ENCODE data around the gene SLC3A2. TPM values are rescaled to one million over a fixed set of nuclear protein-coding genes. Genes with fewer than 3 reads are reported as not detected.
"Not testable (repeated sequence)": the region's sequence is repeated elsewhere in the genome, so short reads cannot be mapped to it uniquely, and the experiment has no call there.

The SLC3A2 gene
- total RNA-seq, 1 donor from 2014 or later, result 35.0 TPM

GRCh38 chr11:62858201-62858600 is 22.5 kb upstream of the SLC3A2 start:
- Histone ChIP-seq H3K36me3 (peaks cover 13% of the 10 kb centered on the region), H3K27me3 (ENCODE audit: low read depth) (no peaks in the 10 kb centered on the region), H3K4me3 (no peak overlapping the region), H3K27ac (replicated peaks) (no peak overlapping the region), H3K4me1 (peaks cover 32% of the 10 kb centered on the region), H3K9me3 (replicated peaks) (no peaks in the 10 kb centered on the region)
- intact Hi-C loops (cut with micrococcal nuclease), result no loop called here
- no peak for DNase-seq
- no peak for TF ChIP-seq CTCF (IDR thresholded peaks at IDR 0.05; ENCODE audit: borderline replicate concordance)

GRCh38 chr11:62859281-62859703 is 21.4 kb upstream of the SLC3A2 start:
- H3K4me3 ChIP-seq; intact Hi-C loops (cut with micrococcal nuclease); H3K27ac ChIP-seq (replicated peaks); H3K9me3 ChIP-seq (replicated peaks); H3K36me3 ChIP-seq; DNase-seq; H3K27me3 ChIP-seq (ENCODE audit: low read depth): not testable (repeated sequence)
- H3K4me1 ChIP-seq, result peaks cover 21% of the 10 kb centered on the region

- no peak for TF ChIP-seq CTCF (IDR thresholded peaks at IDR 0.05; ENCODE audit: borderline replicate concordance)
- no peak overlapping the region for H3K27ac ChIP-seq (replicated peaks)
- intact Hi-C loops (cut with micrococcal nuclease), result loop anchor here (5.0 kb wide), 1 partner anchor 74 kb away; the partner anchor contains the start of gene TMEM179B
- H3K27me3 ChIP-seq (ENCODE audit: low read depth), result no peaks in the 10 kb centered on the region
- H3K4me3 ChIP-seq, result no peak overlapping the region
- no peak for DNase-seq
- H3K4me1 ChIP-seq, result peaks cover 8% of the 10 kb centered on the region
- H3K36me3 ChIP-seq, result no peaks in the 10 kb centered on the region
- no peaks in the 10 kb centered on the region for H3K9me3 ChIP-seq (replicated peaks)
Observed at GRCh38 chr11:62860835-62861563, 19.7 kb upstream of the SLC3A2 start.

- not testable (repeated sequence) for H3K4me1 ChIP-seq; DNase-seq; H3K27me3 ChIP-seq (ENCODE audit: low read depth); H3K9me3 ChIP-seq (replicated peaks); H3K27ac ChIP-seq (replicated peaks); H3K4me3 ChIP-seq; H3K36me3 ChIP-seq
- intact Hi-C loops (cut with micrococcal nuclease), result loop anchor here (5.0 kb wide), 1 partner anchor 74 kb away; the partner anchor contains the start of gene TMEM179B
Observed at GRCh38 chr11:62861564-62862192, 19.0 kb upstream of the SLC3A2 start.

- Histone ChIP-seq H3K4me3 (no peak overlapping the region), H3K27me3 (ENCODE audit: low read depth) (no peaks in the 10 kb centered on the region), H3K27ac (replicated peaks) (no peak overlapping the region), H3K4me1 (no peaks in the 10 kb centered on the region), H3K36me3 (no peaks in the 10 kb centered on the region), H3K9me3 (replicated peaks) (no peaks in the 10 kb centered on the region)
- intact Hi-C loops (cut with micrococcal nuclease), result loop anchor here (5.0 kb wide), 1 partner anchor 77 kb away; the partner anchor contains the start of gene TMEM179B
- no peak for DNase-seq
- TF ChIP-seq CTCF (IDR thresholded peaks at IDR 0.05; ENCODE audit: borderline replicate concordance), result no peak
Observed at GRCh38 chr11:62863687-62864335, 16.9 kb upstream of the SLC3A2 start.

GRCh38 chr11:62865635-62866034 is 15.1 kb upstream of the SLC3A2 start:
- Histone ChIP-seq H3K36me3 (no peaks in the 10 kb centered on the region), H3K27ac (replicated peaks) (no peak overlapping the region), H3K9me3 (replicated peaks) (no peaks in the 10 kb centered on the region), H3K27me3 (ENCODE audit: low read depth) (no peaks in the 10 kb centered on the region), H3K4me3 (no peak overlapping the region), H3K4me1 (no peaks in the 10 kb centered on the region)
- intact Hi-C loops (cut with micrococcal nuclease), result no loop called here
- no peak for DNase-seq
- TF ChIP-seq CTCF (IDR thresholded peaks at IDR 0.05; ENCODE audit: borderline replicate concordance), result no peak
